Measurements from ENCODE around the gene PXT1. TPM values are rescaled to one million over a fixed set of nuclear protein-coding genes. Genes with fewer than 3 reads are reported as not detected.

PXT1 gene
- total RNA-seq, 2 donors from 2014 or later: 0.24 TPM; not detected in 1

- H3K27me3 ChIP-seq: no peaks in the 10 kb centered on the region
- TF ChIP-seq, protein P1, sequence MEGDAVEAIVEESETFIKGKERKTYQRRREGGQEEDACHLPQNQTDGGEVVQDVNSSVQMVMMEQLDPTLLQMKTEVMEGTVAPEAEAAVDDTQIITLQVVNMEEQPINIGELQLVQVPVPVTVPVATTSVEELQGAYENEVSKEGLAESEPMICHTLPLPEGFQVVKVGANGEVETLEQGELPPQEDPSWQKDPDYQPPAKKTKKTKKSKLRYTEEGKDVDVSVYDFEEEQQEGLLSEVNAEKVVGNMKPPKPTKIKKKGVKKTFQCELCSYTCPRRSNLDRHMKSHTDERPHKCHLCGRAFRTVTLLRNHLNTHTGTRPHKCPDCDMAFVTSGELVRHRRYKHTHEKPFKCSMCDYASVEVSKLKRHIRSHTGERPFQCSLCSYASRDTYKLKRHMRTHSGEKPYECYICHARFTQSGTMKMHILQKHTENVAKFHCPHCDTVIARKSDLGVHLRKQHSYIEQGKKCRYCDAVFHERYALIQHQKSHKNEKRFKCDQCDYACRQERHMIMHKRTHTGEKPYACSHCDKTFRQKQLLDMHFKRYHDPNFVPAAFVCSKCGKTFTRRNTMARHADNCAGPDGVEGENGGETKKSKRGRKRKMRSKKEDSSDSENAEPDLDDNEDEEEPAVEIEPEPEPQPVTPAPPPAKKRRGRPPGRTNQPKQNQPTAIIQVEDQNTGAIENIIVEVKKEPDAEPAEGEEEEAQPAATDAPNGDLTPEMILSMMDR (IDR thresholded peaks at IDR 0.05): peak; percentile 95 to 99
Observed at GRCh38 chr6:36340618-36341454, 101.8 kb downstream of the PXT1 start.

More at GRCh38 chr6:36340618-36341454, 101.8 kb downstream of the PXT1 start:
- peak; percentile 80 for DNase-seq (ENCODE audit: low spot score)
- Histone ChIP-seq H3K4me3 (peak overlapping the region in 1 of 2 donors; percentile 24), H3K4me1 (peaks cover 0 to 12% of the 10 kb centered on the region in 2 donors), H3K9me3 (no peaks in the 10 kb centered on the region), H3K27ac (peak overlapping the region; percentile 40 to 45), H3K36me3 (no peaks in the 10 kb centered on the region)

Other genes with a start within 250 kb of the PXT1 start
- 10 to 100 TPM; 17.5 to 23.4 TPM for gene BRPF3, start 246.1 kb downstream of the PXT1 start, total RNA-seq
- gene PNPLA1, start 172.8 kb downstream of the PXT1 start, total RNA-seq: under 1 TPM in 1 of 2 donors, not detected in 1; 0.20 TPM
- not detected for gene BNIP5, start 106.0 kb downstream of the PXT1 start, total RNA-seq
- under 1 TPM; 0.33 to 0.43 TPM for gene ETV7, start 55.2 kb downstream of the PXT1 start, total RNA-seq
- 10 to 100 TPM; 26.3 to 34.5 TPM for gene KCTD20, start 146 bp upstream of the PXT1 start, total RNA-seq
- 10 to 100 TPM; 16.1 to 17.6 TPM for gene STK38, start 104.6 kb upstream of the PXT1 start, total RNA-seq
- gene SRSF3, start 151.5 kb upstream of the PXT1 start, total RNA-seq: 10 to 100 TPM; 51.4 to 97.2 TPM
- 100 to 1,000 TPM in 1 of 2 donors, 10 to 100 TPM in 1; 63.8 to 128 TPM for gene CDKN1A, start 235.9 kb upstream of the PXT1 start, total RNA-seq

All from right atrium auricular region (tissue), 2 donors.